H1 (cell line): ENCODE data around the gene PDE4B. TPM values are rescaled to one million over a fixed set of nuclear protein-coding genes. Genes with fewer than 3 reads are reported as not detected.

ENCODE experiments used
- CTCF ChIA-PET: fragments of 300-600 bp; sonication (Branson Sonifier 250); formaldehyde crosslinking; loops from one replicate; lab custom pipeline; 2021; ENCODE audit not compliant: partially characterized antibody; lab: Charles Lee
- POLR2A ChIA-PET: fragments of 300-600 bp; sonication (Branson Sonifier 250); formaldehyde crosslinking; loops from one replicate; lab custom pipeline; 2021; ENCODE audit warnings: inconsistent platforms; ENCODE audit not compliant: partially characterized antibody; lab: Charles Lee
- DNase-seq, 2 experiments: peaks; one replicate each; pipeline versions ENCODE4 v3.0.0 to v3.0.0-alpha.2; 2010 to 2022; ENCODE audit warnings: low spot score in 2 of 2, low read depth in 1 of 2, mixed read lengths in 1 of 2
- FAIRE-seq: peaks from 2 replicates; lab custom pipeline; 2011; peaks lifted over from hg19 to GRCh38; lab: Jason Lieb, UNC
- H2AFZ ChIP-seq: 2 replicates; pipeline ENCODE4 v1.8.1; 2012; ENCODE audit warnings: low read length, inconsistent platforms
- H2AK5ac ChIP-seq: 2 replicates; pipeline ENCODE4 v1.6.1; 2013; ENCODE audit warnings: low read depth, low read length
- H2BK120ac ChIP-seq: replicated peaks from 2 replicates; pipeline ENCODE3; 2013; ENCODE audit warnings: low read depth, low read length, inconsistent platforms
- H2BK12ac ChIP-seq: 2 replicates; pipeline ENCODE4 v1.6.1; 2013; ENCODE audit warnings: low read depth, low read length
- H2BK15ac ChIP-seq: 2 replicates; pipeline ENCODE4 v1.6.1; 2013; ENCODE audit warnings: low read length
- H2BK20ac ChIP-seq: 2 replicates; pipeline ENCODE4 v1.6.1; 2013; ENCODE audit warnings: low read length
- H2BK5ac ChIP-seq: 2 replicates; pipeline ENCODE4 v1.6.1; 2013; ENCODE audit warnings: low read depth, low read length
- H3K14ac ChIP-seq: 2 replicates; pipeline ENCODE4 v1.6.1; 2013; ENCODE audit warnings: inconsistent platforms; ENCODE audit not compliant: insufficient read length
- H3K18ac ChIP-seq: 2 replicates; pipeline ENCODE4 v1.6.1; 2013; ENCODE audit warnings: low read length; ENCODE audit errors: extremely low read depth
- H3K23ac ChIP-seq: 2 replicates; pipeline ENCODE4 v1.6.1; 2013; ENCODE audit warnings: inconsistent platforms; ENCODE audit not compliant: insufficient read length
- H3K23me2 ChIP-seq: 2 replicates; pipeline ENCODE4 v1.6.1; 2013; ENCODE audit warnings: low read depth, low read length
- H3K27ac ChIP-seq: 2 replicates; pipeline ENCODE4 v1.6.1; 2011; ENCODE audit warnings: low read depth, low read length, inconsistent platforms
- H3K27me3 ChIP-seq, 4 experiments: replicated peaks in 1 of 4; 1 replicate in 1 of 4; 2 replicates in 3 of 4; pipeline versions ENCODE4 v1.6.1 to v1.8.1; 2011 to 2013; ENCODE audit warnings: low read length in 3 of 4, mild to moderate bottlenecking in 3 of 4, inconsistent platforms in 2 of 4, mixed read lengths in 2 of 4, moderate library complexity in 1 of 4; ENCODE audit not compliant: control insufficient read depth in 3 of 4, insufficient read depth in 3 of 4; ENCODE audit errors: extremely low read depth in 1 of 4
- H3K36me3 ChIP-seq, 4 experiments: 2 replicates each; pipeline versions ENCODE4 v1.6.1 to v1.8.1; 2011 to 2013; ENCODE audit warnings: mild to moderate bottlenecking in 4 of 4, low read length in 3 of 4, moderate library complexity in 2 of 4, control low read depth in 1 of 4, inconsistent platforms in 1 of 4; ENCODE audit not compliant: insufficient read depth in 4 of 4, control insufficient read depth in 2 of 4
- H3K4ac ChIP-seq: replicated peaks from 2 replicates; pipeline ENCODE3; 2013; ENCODE audit warnings: low read length, low read depth, mixed read lengths, inconsistent platforms; ENCODE audit not compliant: insufficient read length
- H3K4me1 ChIP-seq, 4 experiments: replicated peaks in 1 of 4; 1 replicate in 1 of 4; 2 replicates in 3 of 4; pipeline versions ENCODE4 v1.6.1 to v1.8.1; 2011 to 2013; ENCODE audit warnings: low read length in 3 of 4, inconsistent platforms in 2 of 4, mixed read lengths in 1 of 4; ENCODE audit not compliant: insufficient read depth in 4 of 4, control insufficient read depth in 3 of 4
- H3K4me2 ChIP-seq, 2 experiments: 2 replicates each; pipeline versions ENCODE4 v1.6.1 to v1.8.1; 2011 to 2013; ENCODE audit warnings: low read depth in 2 of 2, low read length in 2 of 2, control low read depth in 1 of 2, inconsistent platforms in 1 of 2, mild to moderate bottlenecking in 1 of 2; ENCODE audit not compliant: insufficient read depth in 1 of 2
- H3K4me3 ChIP-seq, 4 experiments: fragments of 200-600, 300-600 bp in 1 of 4; sonication (generic), shearing (Covaris generic), sonication (Bioruptor Twin) in 1 of 4; 2 replicates each; pipeline versions ENCODE4 v1.5.1 to v1.8.1; 2011 to 2016; ENCODE audit warnings: low read length in 4 of 4, low read depth in 3 of 4, control low read depth in 2 of 4, inconsistent platforms in 2 of 4, mild to moderate bottlenecking in 2 of 4, mixed read lengths in 1 of 4, moderate library complexity in 1 of 4; ENCODE audit not compliant: insufficient read depth in 2 of 4; ENCODE audit errors: extremely low read depth in 1 of 4
- H3K56ac ChIP-seq: replicated peaks from 2 replicates; pipeline ENCODE3; 2013; ENCODE audit warnings: low read depth, mild to moderate bottlenecking, mixed read lengths, low read length, inconsistent platforms; ENCODE audit not compliant: insufficient read length
- H3K79me1 ChIP-seq: 2 replicates; pipeline ENCODE4 v1.6.1; 2013; ENCODE audit warnings: low read depth, low read length, control low read depth
- H3K79me2 ChIP-seq, 2 experiments: 2 replicates each; pipeline versions ENCODE4 v1.6.1 to v1.8.1; 2012 to 2013; ENCODE audit warnings: low read length in 2 of 2, mild to moderate bottlenecking in 2 of 2, inconsistent platforms in 1 of 2; ENCODE audit not compliant: insufficient read depth in 2 of 2, control insufficient read depth in 1 of 2
- H3K9ac ChIP-seq, 4 experiments: replicated peaks in 1 of 4; 1 replicate in 1 of 4; 2 replicates in 3 of 4; pipeline versions ENCODE4 v1.6.1 to v1.8.1; 2011 to 2013; ENCODE audit warnings: low read depth in 3 of 4, low read length in 3 of 4, control low read depth in 2 of 4, mild to moderate bottlenecking in 2 of 4, moderate library complexity in 2 of 4, inconsistent platforms in 1 of 4; ENCODE audit errors: extremely low read depth in 1 of 4
- H3K9me3 ChIP-seq, 2 experiments: 2 replicates each; pipeline versions ENCODE4 v1.6.1 to v1.8.1; 2012 to 2013; ENCODE audit warnings: mild to moderate bottlenecking in 2 of 2, moderate library complexity in 2 of 2, control low read depth in 1 of 2, inconsistent platforms in 1 of 2, low read depth in 1 of 2, low read length in 1 of 2, mixed read lengths in 1 of 2; ENCODE audit not compliant: insufficient read depth in 2 of 2
- H4K20me1 ChIP-seq, 2 experiments: replicated peaks in 1 of 2; 2 replicates each; pipeline versions ENCODE3 to v1.8.1; 2011 to 2013; ENCODE audit warnings: inconsistent platforms in 2 of 2, low read length in 2 of 2, mild to moderate bottlenecking in 1 of 2; ENCODE audit not compliant: insufficient read depth in 2 of 2, control insufficient read depth in 1 of 2
- H4K5ac ChIP-seq: 2 replicates; pipeline ENCODE4 v1.6.1; 2013; ENCODE audit warnings: low read length, low read depth, mixed read lengths, inconsistent platforms; ENCODE audit not compliant: insufficient read length
- H4K8ac ChIP-seq: 2 replicates; pipeline ENCODE4 v1.8.0; 2013; ENCODE audit warnings: mild to moderate bottlenecking, moderate library complexity, low read length, inconsistent platforms; ENCODE audit not compliant: insufficient read depth; ENCODE audit errors: extremely low read depth
- H4K91ac ChIP-seq: replicated peaks from 2 replicates; pipeline ENCODE3; 2013; ENCODE audit warnings: low read length, mixed read lengths, inconsistent platforms; ENCODE audit not compliant: insufficient read length
- ASH2L ChIP-seq: fragments of 200-600, 300-600 bp; sonication (generic); IDR thresholded peaks from one replicate; pipeline ENCODE4 v1.7.1; 2017; ENCODE audit warnings: low read length
- ATF2 ChIP-seq: IDR thresholded peaks from 2 replicates; pipeline ENCODE4 v1.6.1; 2012; ENCODE audit warnings: low read length, inconsistent platforms
- BACH1 ChIP-seq: IDR thresholded peaks from 2 replicates; pipeline ENCODE4 v1.6.1; 2012; ENCODE audit warnings: low read length, improper control_type of control experiment
- BRCA1 ChIP-seq: IDR thresholded peaks from 2 replicates; pipeline ENCODE4 v1.6.1; 2012; ENCODE audit warnings: low read depth, low read length, improper control_type of control experiment
- CREB1 ChIP-seq: IDR thresholded peaks from 2 replicates; pipeline ENCODE4 v1.6.1; 2012; ENCODE audit warnings: inconsistent platforms
- E2F6 ChIP-seq: IDR thresholded peaks from 2 replicates; pipeline ENCODE4 v1.6.1; 2012; ENCODE audit warnings: inconsistent platforms
- GTF2F1 ChIP-seq: IDR thresholded peaks from 2 replicates; pipeline ENCODE4 v1.6.1; 2012; ENCODE audit warnings: low read depth, low read length, improper control_type of control experiment, borderline replicate concordance
- POLR2A ChIP-seq, 2 experiments: IDR thresholded peaks; 1 replicate in 1 of 2; 2 replicates in 1 of 2; pipeline ENCODE4 v1.6.1; 2011; ENCODE audit warnings: low read depth in 2 of 2, low read length in 2 of 2, mild to moderate bottlenecking in 2 of 2; ENCODE audit errors: control extremely low read depth in 1 of 2
- RAD21 ChIP-seq, 2 experiments: IDR thresholded peaks in 1 of 2; conservative IDR thresholded peaks in 1 of 2; 2 replicates each; pipeline ENCODE4 v1.6.1; 2011; ENCODE audit warnings: low read depth in 2 of 2, low read length in 2 of 2, improper control_type of control experiment in 1 of 2, inconsistent platforms in 1 of 2, mild to moderate bottlenecking in 1 of 2, moderate library complexity in 1 of 2
- RBBP5 ChIP-seq: IDR thresholded peaks from 2 replicates; pipeline ENCODE4 v1.7.1; 2012; ENCODE audit warnings: low read depth, mild to moderate bottlenecking, inconsistent platforms, low read length, moderate library complexity, borderline replicate concordance
- RXRA ChIP-seq: IDR thresholded peaks from 2 replicates; pipeline ENCODE4 v1.6.1; 2011; ENCODE audit warnings: low read depth, mild to moderate bottlenecking, low read length, moderate library complexity; ENCODE audit not compliant: insufficient read depth
- SP4 ChIP-seq: IDR thresholded peaks from 2 replicates; pipeline ENCODE4 v1.6.1; 2012; ENCODE audit warnings: low read length, inconsistent platforms
- SRF ChIP-seq: IDR thresholded peaks from 2 replicates; pipeline ENCODE4 v1.6.1; 2011; ENCODE audit warnings: mild to moderate bottlenecking, low read depth, low read length, moderate library complexity
- WGBS, 2 experiments: shearing (Covaris generic) in 1 of 2; methylation state at CpG; one replicate each; pipeline versions ENCODE4 v1.1.6 to v1.1.7; 2013 to 2015; ENCODE audit warnings: low lambda C conversion rate in 2 of 2, mixed read lengths in 2 of 2, inconsistent platforms in 1 of 2, low coverage in 1 of 2, missing lambda C conversion rate in 1 of 2; ENCODE audit not compliant: insufficient replicate concordance in 2 of 2, insufficient coverage in 1 of 2, insufficient read length in 1 of 2; ENCODE audit errors: extremely low coverage in 1 of 2, missing lambda C conversion rate in 1 of 2; 5-methylcytosine and 5-hydroxymethylcytosine counted together
- polyA plus RNA-seq, 7 experiments: library from polyadenylated mRNA; depleted of rRNA in 3 of 7; stranded (reverse) in 5 of 7; unstranded in 2 of 7; fragments of >200 nt in 5 of 7; fragments of 200-250 nt in 2 of 7; gene quantifications; 1 replicate in 5 of 7; 2 replicates in 1 of 7; 4 replicates in 1 of 7; pipeline versions ENCODE4 v1.2.1 to v1.2.3, GENCODE V29; 2011 to 2013; ENCODE audit warnings: missing spikeins in 2 of 7, mixed read lengths in 2 of 7
- total RNA-seq: library from RNA; stranded (reverse); fragmentation: NEBNext Ultra II Directional; extraction: Animal tissue kit (Norgen Biotek cat#: 25700); gene quantifications from 2 replicates; pipeline ENCODE4 v1.2.1, GENCODE V29; 2021

Gene PDE4B
- total and polyA plus RNA-seq, 2 of the 8 experiments (the other 6 are each of a cell fraction or from before 2014, with no cell fraction given), result 5.0 to 15.1 TPM

DNA sequence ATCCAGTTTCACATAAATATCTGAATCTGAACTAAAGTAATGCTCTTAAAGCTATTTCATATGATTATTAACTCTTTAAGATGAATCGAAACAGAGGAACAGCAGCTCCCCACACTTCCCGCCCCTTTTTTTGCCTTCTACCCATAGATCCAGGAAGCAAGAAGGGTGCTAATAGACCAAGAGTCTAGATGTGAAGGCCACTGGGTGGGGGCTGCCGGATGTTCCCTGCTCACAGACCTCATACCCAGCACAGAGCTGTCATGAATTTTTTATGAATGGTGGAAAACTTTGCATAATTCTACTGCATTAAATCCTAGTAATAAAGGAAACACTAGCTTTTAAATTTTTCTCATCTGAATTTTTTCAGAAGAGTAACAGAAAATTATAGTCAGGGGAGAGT, 457.4 kb downstream of the PDE4B start:
- H3K4me1 ChIP-seq, result no peaks in the 10 kb centered on the region
- H3K18ac ChIP-seq, result no peak overlapping the region
- FAIRE-seq, result no peak

More for the DNA sequence above, 457.4 kb downstream of the PDE4B start:
- Histone ChIP-seq H3K36me3 (no peaks in the 10 kb centered on the region), H3K14ac (no peak overlapping the region), H4K8ac (no peak overlapping the region), H2BK120ac (no peak overlapping the region), H3K4ac (no peak overlapping the region), H4K5ac (no peak overlapping the region), H2BK15ac (no peak overlapping the region), H3K23ac (no peak overlapping the region), H2AFZ (no peak overlapping the region), H3K56ac (no peak overlapping the region), H2BK20ac (no peak overlapping the region), H3K9ac (no peak overlapping the region), H4K20me1 (no peaks in the 10 kb centered on the region), H3K23me2 (no peaks in the 10 kb centered on the region), H3K79me2 (no peaks in the 10 kb centered on the region), H2AK5ac (no peak overlapping the region), H3K79me1 (no peaks in the 10 kb centered on the region), H4K91ac (no peak overlapping the region), H3K27ac (no peak overlapping the region), H3K4me2 (no peak overlapping the region), H2BK5ac (no peak overlapping the region), H3K9me3 (no peaks in the 10 kb centered on the region), H3K4me3 (no peak overlapping the region), H2BK12ac (no peak overlapping the region), H3K27me3 (no peaks in the 10 kb centered on the region)
- TF ChIP-seq SP4 (no peak), E2F6 (no peak), RBBP5 (no peak), ATF2 (no peak), POLR2A (IDR thresholded peaks at IDR 0.05; ENCODE audit: control extremely low read depth in 1 of 2, low read depth in 2 of 2, low read length in 2 of 2) (no peak), CREB1 (no peak), GTF2F1 (no peak), RAD21 (IDR thresholded peaks at IDR 0.05 in 1 of 2, conservative IDR thresholded peaks at IDR 0.05 in 1 of 2; ENCODE audit: low read depth in 2 of 2, low read length in 2 of 2) (no peak), ASH2L (no peak), BRCA1 (no peak), BACH1 (no peak), SRF (no peak), RXRA (no peak)
- DNase-seq, result no peak
- CTCF ChIA-PET, result interaction anchor here (0.9 to 18.4 kb wide), 9 partner anchors 8 to 302 kb away, joined by 3 to 273 read pairs (median 4); no protein-coding TSS in a partner anchor
- 92% methylated on average over 3 of the region's 3 CpGs; no CpG with 5 or more reads in 1 of the 2 experiments for WGBS, 2 experiments
- POLR2A ChIA-PET, result no interaction called here
